Forelimb muscle (tissue), 1 donor: ENCODE results near the gene CRTAP. TPM values are rescaled to one million over a fixed set of nuclear protein-coding genes. Genes with fewer than 3 reads are reported as not detected.
"Not testable (repeated sequence)": the region's sequence is repeated elsewhere in the genome, so short reads cannot be mapped to it uniquely, and the experiment has no call there.

ENCODE experiments used
- DNase-seq: peaks from one replicate; pipeline ENCODE4 v3.0.0-alpha.2; 2013; ENCODE audit warnings: low read depth
- polyA plus RNA-seq: library from polyadenylated mRNA; unstranded; fragments of 120-200 nt; gene quantifications from one replicate; pipeline ENCODE4 v1.2.1, GENCODE V29; 2013; ENCODE audit not compliant: insufficient read length

CRTAP gene
- polyA plus RNA-seq = 164 TPM

DNA sequence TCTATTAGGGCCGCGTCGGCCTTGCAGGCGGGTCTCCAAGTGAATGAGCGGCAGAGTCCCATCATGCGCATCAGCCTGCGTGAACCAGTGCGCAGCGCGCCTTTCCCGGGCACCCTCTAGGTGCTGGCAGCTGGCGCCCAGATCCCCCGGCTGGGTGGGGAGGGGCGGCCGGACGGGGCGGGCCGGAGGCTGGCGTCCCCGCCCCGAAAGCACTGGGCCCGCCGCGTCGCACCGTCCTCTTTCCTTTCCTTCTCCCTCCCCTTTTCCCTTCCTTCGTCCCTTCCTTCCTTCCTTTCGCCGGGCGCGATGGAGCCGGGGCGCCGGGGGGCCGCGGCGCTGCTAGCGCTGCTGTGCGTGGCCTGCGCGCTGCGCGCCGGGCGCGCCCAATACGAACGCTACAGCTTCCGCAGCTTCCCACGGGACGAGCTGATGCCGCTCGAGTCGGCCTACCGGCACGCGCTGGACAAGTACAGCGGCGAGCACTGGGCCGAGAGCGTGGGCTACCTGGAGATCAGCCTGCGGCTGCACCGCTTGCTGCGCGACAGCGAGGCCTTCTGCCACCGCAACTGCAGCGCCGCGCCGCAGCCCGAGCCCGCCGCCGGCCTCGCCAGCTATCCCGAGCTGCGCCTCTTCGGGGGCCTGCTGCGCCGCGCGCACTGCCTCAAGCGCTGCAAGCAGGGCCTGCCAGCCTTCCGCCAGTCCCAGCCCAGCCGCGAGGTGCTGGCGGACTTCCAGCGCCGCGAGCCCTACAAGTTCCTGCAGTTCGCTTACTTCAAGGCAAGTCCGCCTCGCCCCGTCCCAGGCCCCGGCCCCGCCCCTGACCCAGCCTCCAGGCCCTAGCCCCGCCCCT is at the start of gene CRTAP:
Gene CRTAP (plus strand): TSS at position 243 of the 850 bp plus-strand sequence. CDS start 64 bp downstream, at position 307.
- no peak for DNase-seq

DNA sequence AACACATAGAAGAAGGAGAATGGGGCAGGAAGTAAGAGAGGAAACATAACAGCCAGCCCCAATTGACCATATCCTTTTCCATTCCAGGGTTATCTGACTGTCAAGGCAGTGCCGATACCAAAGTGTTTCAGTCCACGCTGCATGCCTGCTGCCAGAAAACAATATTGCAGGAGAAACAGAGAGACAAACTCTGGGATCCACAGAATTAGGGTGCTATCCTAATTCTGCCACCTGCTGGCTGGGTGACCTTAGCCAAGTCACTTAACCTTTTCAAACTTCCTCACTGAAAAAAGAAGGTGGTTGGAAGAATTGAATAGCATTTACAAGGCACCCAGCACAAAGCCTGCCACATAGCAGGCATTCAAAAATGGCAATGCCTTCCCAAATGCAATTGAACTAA is 48.9 kb upstream of the CRTAP start:
- DNase-seq = no peak

DNA sequence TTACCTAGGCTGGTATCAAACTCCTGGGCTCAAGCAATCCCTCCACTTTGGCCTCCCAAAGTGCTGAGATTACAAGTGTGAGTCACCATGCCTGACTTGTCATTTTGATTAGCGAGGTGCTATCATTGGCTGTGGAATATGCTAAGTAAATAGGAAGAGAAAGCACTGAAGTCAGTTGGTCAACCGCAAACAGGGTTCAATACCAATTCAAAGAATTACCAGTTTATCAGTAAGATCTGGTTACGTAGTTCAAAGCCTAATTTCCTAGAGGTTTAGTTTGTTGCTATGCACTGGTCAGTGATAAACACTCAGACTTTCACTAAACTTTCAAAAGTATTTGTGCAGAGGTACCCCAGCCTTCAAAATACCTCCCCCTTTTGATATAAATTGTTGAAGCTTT is 46.3 kb upstream of the CRTAP start:
- DNase-seq = no peak

DNA sequence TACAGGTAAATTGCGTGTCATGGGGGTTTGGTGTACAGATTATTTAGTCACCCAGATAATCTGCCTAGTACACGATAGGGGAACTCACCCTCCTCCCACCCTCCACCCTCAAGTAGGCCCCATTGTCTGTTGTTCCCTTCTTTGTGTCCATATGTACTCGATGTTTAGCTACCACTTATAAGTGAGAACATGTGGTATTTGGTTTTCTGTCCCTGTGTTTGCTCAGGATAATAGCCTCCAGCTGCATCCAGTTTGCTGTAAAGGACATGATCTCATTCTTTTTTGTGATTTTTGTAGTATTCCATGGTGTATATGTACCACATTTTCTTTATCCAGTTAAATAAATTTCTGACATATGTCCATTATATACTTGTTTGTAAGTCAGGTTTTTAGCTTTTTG is 44.0 kb upstream of the CRTAP start:
- peak; percentile 34 for DNase-seq

DNA sequence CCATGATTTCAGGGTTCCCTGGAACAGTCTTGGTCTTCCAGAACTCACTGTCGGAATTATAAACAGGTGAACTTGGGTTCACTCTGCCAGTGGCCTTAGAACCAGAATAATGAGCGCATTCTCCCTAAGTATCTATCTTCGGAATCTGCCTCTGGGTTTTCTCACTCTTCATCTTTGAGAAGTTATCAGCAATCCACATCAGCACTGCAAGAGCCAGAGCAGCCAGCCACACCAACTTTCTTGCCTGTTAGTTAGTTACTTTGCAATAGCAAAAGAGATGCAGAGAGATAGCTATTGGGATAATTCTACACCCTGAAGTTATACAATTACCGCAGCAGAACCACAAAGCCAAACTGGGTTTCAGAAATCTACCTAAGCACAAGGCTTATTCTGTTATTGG is 42.6 kb upstream of the CRTAP start:
- no peak for DNase-seq

DNA sequence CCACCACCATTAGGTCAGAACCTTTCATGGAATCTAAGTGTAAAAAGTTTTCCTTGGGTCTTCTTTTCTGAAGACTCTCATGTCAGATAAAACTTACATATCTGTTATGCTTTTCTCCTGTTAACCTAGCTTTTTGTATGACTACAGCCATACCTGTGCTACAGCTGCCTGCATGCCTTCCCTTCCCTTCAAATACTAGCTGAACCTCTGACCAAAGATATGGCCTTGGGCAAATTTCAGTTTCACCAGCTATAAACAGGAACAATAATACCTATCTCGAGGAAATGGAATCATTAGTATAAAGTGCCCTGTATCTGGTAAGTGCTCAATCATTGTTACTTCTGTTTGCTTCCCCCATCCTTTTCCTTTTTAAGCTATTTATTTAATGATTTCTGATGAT is 41.9 kb upstream of the CRTAP start:
- DNase-seq = no peak

DNA sequence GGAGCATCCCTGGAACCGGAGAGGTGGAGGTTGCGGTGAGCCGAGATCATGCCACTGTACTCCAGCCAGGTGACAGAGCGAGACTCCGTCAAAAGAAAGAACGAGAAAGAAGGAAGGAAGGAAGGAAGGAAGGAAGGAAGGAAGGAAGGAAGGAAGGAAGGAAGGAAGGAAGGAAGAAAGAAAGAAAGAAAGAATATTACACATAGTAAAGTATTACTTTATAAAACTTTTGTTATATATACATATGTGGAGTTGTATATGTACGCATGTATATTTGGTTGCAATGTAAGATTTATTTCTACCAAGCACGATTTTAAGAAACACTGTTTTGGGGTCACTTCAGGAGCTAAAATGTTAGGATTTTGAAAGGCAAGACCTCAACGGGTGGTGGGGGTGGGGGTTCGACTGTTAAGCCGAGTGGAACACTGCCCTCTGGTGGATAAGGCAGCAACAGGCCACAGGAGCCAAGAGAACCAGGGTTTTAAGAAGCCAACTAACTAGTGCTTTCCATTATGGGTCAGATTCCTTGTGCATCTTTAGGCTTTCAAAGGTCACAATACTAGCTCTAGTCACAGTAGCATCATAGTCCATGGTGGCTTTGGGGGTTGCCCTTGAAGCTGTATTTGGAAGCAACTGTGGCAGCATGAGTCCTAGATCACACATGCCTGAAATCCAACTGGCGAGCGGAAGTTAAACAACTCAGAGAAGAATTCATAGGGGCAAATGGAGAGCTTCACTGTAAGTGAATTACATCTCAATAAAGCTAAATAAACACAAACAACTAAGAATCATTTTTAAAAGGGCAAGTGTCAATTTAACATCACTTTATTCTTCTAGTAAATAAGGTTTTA is 39.4 kb upstream of the CRTAP start:
- DNase-seq = peak; percentile 19

DNA sequence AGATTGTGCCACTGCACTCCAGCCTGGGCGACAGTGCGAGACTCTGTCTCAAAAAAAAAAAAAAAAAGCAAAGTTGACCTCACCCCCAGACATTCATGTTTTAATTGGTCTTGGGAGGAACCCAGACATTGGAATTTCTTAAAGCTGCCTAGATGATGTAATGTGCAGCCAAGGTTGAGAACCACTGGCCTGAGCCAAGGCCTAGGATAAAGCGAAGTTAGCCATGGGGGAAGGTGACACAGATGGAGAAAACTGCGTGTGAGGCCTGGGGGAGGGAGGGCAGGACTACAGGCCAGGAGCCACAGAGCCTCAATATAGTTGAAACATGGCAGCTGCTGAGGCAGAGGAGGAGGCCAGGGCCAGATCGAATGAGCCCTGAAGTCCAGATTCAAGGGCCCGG is 37.8 kb upstream of the CRTAP start:
- DNase-seq = no peak

DNA sequence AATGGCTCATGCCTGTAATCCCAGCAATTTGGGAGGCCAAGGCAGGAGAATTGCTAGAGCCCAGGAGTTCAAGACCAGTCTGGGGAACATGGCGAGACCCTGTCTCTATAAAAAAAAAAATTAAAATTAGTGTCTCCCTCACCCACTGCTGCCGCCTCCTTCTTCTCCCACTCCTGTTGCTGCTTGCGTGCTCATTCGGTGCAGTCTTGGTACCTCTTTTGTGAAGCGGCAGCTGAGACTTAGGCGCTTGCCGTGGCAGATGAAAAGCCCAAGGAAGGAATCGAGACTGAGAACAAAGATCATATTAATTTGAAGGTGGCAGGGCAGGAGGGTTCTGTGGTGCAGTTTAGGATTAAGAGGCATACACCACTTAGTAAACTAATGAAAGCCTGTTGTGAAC is 36.9 kb upstream of the CRTAP start:
- no peak for DNase-seq

DNA sequence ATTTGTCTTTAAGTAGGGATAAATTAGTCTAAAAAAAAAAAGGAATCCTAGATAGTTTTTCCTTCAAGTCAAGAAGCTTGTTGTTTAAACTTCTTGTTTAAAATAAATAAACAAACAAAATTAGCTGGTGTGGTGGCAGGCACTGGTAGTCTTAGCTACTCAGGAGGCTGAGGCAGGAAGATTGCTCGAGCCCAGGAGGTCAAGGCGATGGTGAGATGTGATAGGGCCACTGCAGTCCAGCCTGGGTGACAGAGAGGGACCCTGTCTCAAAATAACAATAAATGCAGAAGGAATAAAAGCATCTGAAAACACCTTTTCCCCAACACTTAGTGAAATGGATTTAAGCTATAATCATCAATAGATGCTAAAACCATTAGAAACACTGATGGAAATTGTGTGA is 35.8 kb upstream of the CRTAP start:
- DNase-seq = no peak

DNA sequence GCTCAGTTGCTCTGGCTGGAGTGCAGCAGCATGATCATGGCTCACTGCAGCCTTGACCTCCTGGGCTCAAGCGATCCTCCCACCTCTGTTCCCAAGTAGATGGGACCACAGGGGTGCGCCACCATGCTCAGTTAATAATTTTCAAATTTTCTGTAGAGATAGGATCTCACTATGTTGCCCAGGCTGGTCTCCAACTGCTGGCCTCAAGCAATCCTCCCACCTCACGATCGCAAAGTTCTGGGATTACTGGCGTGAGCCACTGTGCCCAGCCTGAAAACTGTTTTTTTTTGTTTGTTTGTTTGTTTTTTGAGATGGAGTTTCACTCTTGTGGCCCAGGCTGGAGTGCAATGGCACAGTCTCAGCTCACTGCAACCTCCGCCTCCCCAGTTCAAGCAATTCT is 34.0 kb upstream of the CRTAP start:
- not testable (repeated sequence) for DNase-seq

DNA sequence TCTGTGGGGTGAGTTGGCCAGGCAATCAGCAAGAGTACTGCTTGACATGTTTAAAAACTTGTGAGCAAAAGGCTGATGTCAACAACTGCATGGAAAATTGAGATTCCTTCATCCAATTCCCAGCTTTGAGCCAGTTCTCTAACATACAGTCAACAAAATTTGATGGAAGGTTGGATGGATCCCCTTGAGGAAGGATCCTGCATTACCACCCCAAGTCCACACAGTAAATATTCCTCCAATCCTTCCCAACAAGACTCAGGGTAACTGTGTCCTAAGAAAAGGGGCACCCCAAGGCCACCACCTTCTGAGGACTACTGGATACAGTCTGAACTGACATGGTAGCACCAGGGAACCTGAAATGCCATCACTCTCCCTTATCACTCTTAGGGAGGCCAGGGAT is 32.0 kb upstream of the CRTAP start:
- DNase-seq = no peak

DNA sequence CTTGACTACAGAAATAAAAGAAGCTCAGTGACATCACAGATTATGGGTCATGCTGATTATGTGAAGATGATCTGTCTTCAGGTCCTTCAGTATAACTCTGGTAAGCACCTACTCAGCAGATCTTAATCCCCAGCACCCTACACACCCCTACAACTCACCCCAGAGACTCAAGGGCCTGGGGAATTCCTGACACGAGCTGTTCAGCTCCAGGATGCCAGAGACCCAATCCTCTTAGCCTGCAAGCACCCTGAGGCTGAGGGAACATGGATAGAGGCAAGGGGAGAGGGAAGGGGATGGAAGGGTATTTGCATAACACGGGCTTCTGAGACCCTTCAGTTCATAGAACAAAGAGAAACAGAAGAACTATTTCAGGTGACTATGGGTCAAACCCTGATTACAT is 29.9 kb upstream of the CRTAP start:
- no peak for DNase-seq

DNA sequence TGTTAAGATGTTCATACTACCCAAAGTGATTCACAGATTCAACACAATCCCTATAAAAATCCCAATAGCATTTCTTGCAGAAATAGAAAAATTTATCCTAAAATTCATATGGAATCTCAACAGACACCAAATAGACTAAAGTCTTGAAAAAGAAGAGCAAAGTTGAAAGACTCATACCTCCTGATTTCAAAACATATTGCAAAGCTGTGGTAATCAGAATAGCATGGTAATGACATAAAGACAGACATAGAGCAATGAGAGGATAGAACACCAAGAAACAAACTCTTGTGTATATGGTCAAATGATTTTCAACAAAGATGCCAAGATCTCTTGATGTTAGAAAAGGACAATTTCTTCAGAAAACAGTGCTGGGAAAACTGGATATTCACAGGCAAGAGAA is 25.1 kb upstream of the CRTAP start:
- no peak for DNase-seq

DNA sequence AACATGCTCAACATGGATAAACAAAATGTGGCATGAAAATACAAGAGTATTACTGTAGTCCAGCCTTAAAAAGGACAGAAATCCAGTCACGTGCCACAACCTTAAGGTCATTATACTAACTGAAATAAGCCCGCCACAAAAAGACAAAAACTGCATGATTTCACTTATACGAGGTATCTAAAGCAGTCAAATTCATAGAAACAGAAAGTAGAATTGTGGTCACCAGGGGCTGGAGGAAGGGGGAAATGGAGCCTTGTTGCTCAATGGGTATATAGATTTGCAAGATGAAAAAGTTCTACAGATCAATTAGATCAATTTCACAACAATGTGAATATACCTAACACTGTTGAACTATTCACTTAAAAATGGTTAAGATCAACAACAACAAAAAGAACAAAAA is 24.3 kb upstream of the CRTAP start:
- no peak for DNase-seq

DNA sequence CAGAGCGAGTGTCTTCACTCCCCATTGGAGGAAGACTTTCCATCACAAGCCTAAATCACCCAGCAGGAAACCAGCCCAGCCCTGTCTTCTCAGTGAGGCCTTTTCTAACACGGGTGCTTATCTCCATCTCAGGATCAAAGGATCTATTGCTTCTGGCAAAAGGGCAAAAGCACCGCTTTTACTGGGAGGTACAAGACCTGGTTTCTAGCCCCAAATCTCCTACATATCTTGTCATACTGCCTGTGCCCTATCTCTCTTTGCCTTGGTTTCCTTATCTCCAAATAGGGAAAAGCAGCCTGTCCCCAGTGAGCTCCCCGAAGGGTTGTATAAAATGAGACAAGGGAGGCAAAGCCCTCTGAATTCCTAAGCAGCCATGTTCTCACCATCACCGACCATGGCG is 22.1 kb upstream of the CRTAP start:
- DNase-seq = no peak

DNA sequence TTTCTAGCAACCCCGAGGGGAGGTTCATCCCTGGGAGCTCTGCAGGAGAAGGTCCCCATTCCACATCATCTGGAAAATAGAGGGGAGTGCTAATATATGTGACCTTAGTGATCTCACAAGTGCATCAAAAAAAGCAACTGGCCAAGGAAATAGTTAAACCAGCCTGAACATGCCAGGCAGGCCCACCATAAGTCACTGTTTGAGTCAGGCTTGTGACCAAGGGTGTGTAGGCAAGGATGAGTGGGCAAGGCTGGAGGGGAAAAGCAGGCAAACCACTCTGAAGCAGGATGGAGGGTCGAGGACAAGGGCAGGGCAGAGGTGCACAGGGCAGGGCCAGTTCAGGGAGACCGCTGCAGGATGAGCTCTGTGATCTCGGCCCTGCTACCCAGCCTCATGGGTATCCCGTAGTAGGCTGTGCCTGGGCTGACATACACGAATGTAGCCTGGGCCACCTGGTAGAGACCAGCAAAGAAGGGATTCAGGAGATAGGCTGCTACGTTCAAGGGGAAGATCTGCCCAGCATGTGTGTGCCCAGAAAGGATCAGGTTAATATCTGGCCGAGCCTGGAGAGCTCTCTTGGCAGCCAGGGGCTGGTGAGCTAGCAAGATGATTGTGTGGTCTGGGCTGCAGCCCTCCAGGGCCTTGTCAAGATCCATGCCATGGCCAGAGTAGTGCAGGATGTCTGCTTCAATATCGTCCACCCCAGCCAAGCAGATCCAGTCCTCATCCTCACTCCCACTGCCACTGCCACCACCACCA is 21.1 kb upstream of the CRTAP start:
- no peak for DNase-seq

DNA sequence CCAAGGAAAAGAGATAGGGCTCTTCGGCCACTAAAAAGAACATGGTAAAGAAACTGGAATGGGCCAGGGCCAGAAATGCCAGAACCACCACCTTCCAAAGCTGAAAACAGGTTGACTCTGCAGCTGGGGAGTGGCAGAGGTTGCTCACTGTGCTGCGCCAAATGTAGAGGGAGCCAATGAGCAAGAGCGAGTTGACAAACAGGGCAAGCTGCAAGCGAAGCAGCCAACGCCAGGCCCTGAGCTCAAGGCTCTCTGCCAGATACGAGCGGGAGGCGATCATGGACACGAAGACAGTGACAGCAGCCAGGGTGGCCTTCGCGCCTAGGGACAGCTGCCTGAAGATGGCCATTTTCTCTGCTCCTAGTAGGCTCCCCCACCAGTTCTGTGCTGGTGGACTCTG is 20.0 kb upstream of the CRTAP start:
- no peak for DNase-seq

DNA sequence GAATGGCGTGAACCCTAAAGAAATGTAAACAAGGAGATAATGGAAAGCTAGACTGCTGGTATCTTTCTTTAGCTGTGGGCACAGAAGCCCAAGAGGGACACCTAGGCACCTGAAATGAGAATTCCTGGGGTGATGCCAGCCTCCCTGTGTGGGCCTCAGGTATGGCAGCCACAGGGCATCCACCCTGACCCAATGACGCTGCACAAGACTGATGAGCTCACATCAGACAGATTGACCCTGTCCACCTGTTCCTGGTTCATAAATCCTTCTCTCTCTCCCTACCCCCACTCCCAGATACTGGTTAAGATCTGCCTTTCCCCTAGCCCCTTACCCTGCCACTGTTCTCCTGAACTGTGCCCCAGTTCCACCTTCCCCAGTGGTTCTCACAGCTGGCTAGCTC is 18.4 kb upstream of the CRTAP start:
- no peak for DNase-seq

DNA sequence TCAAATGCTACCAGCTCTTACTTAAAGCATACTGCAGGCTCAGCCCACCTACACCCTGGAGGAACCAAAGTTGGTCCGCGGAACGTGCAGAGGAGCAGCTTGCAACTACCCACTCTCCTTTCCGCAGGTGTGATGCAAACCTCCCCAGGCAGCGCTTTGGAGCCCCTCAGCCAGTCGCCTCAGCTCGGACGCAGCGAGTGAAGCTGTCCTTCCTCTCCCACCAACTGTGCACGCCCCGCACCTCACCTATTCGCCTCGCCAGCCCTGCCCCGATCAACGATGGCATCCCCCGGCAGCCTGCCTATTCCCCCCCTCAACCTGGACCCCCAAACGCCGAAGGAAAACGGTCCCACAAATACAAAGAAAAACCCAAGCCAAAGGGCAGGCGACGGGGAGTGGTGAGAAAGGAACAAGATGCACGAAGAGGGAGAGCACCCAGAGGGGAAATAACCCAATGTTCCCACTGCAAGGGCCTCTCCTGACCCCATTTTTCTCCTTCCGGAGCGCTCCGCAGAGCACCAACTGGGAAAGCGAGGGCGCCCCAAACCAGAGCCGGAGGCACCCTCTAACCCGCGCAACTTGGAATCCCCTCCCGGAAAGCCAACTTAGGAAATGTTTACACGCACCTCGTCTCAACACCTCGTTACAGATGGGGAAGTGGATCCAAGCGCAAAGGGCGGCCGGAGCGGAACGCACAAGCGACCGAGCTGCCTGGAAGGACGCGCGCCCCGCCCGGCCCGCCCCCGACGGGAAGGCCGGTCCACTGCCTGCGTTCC is 17.5 kb upstream of the CRTAP start:
- DNase-seq = peak; percentile 8

DNA sequence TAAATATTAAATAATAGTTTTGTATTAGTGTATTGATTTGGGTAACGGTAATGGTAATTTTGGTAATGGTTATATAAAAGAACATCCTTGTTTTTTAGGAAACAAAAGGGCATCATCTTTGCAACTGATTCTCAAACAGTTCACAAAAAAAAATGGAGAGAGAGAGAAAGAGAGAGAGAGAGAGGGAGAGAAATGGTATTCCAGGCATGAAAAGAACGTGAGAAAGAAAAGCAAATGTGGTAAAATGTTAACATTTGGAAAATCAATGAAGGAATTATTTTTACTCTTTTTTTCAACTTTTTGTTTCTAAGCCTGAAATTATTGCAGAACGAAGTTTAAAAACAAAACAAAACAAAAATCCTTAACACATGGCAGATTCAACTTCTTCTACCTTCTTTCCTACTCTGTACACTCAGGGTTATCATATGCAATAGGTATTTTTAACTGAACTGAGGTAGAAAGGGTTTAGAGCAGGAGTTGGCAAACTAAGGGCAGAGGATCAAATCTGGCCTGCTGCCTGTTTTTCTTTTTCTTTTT is 14.6 kb upstream of the CRTAP start:
- no peak for DNase-seq
